ENCODE measurements around the gene NAV1. TPM values are rescaled to one million over a fixed set of nuclear protein-coding genes. Genes with fewer than 3 reads are reported as not detected.
"Not testable (repeated sequence)": the region's sequence is repeated elsewhere in the genome, so short reads cannot be mapped to it uniquely, and the experiment has no call there.

The NAV1 gene
- total RNA-seq, 2 donors from 2014 or later = 13.1 to 29.1 TPM

DNA sequence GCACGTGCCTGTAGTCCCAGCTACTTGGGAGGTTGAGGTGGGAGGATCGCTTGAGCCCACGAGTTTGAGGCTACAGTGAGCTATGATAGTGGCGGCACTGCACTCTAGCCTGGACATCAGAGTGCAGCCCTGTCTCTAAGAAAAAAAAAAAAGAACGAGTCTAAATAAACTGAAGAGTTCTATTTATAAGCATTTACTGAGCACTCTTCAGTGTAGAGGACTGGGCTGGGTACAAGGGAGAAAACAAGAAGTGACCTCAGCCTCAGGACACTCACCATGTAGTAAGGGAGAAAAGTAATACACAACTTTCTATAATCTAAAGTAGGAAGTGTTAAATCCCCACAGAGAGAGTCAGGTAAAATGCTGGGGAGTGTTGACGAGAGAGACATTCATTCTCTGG is 35.0 kb downstream of the NAV1 start:
- no peak overlapping the region for H3K27ac ChIP-seq
- DNase-seq (ENCODE audit: low spot score) = no peak
- intact Hi-C loops (cut with DNase I) = no loop called here
- no peaks in the 10 kb centered on the region for H3K9me3 ChIP-seq
- TF ChIP-seq, protein P1, sequence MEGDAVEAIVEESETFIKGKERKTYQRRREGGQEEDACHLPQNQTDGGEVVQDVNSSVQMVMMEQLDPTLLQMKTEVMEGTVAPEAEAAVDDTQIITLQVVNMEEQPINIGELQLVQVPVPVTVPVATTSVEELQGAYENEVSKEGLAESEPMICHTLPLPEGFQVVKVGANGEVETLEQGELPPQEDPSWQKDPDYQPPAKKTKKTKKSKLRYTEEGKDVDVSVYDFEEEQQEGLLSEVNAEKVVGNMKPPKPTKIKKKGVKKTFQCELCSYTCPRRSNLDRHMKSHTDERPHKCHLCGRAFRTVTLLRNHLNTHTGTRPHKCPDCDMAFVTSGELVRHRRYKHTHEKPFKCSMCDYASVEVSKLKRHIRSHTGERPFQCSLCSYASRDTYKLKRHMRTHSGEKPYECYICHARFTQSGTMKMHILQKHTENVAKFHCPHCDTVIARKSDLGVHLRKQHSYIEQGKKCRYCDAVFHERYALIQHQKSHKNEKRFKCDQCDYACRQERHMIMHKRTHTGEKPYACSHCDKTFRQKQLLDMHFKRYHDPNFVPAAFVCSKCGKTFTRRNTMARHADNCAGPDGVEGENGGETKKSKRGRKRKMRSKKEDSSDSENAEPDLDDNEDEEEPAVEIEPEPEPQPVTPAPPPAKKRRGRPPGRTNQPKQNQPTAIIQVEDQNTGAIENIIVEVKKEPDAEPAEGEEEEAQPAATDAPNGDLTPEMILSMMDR (IDR thresholded peaks at IDR 0.05) = no peak
- TF ChIP-seq POLR2A (IDR thresholded peaks at IDR 0.05) = no peak
- TF ChIP-seq POLR2AphosphoS5 (IDR thresholded peaks at IDR 0.05) = no peak
- no peaks in the 10 kb centered on the region for H3K27me3 ChIP-seq (replicated peaks; ENCODE audit: insufficient read depth)
- no peaks in the 10 kb centered on the region for H3K36me3 ChIP-seq
- H3K4me1 ChIP-seq (replicated peaks) = no peaks in the 10 kb centered on the region
- WGBS = 74% methylated on average over 6 of the region's 6 CpGs
- no peak overlapping the region for H3K4me3 ChIP-seq

DNA sequence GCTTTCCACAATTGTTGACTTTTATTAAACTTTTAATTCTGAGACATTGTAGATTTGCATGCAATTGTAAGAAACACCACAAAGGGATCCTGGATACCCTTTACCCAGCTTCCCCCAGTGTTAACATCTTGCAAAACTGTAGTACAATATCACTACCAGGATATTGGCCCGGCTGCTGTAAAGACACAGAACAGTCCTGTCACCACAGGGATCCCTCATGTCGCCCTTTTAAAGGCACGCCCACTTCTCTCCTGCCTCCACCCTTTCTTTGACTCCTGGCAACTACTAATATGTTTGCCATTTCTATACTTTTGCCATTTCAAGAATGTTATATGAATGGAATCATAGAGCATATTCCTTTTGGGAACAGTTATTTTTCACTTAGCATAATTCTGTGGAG is 37.0 kb downstream of the NAV1 start:
- Histone ChIP-seq H3K36me3 (no peaks in the 10 kb centered on the region), H3K4me1 (replicated peaks) (no peaks in the 10 kb centered on the region), H3K27me3 (replicated peaks; ENCODE audit: insufficient read depth) (no peaks in the 10 kb centered on the region), H3K4me3 (no peak overlapping the region), H3K9me3 (no peaks in the 10 kb centered on the region), H3K27ac (no peak overlapping the region)
- no peak for DNase-seq (ENCODE audit: low spot score)
- 86% methylated on average over 3 of the region's 3 CpGs for WGBS
- intact Hi-C loops (cut with DNase I) = no loop called here
- TF ChIP-seq POLR2AphosphoS5 (IDR thresholded peaks at IDR 0.05) = no peak
- no peak for TF ChIP-seq POLR2A (IDR thresholded peaks at IDR 0.05)
- TF ChIP-seq, protein P1 (IDR thresholded peaks at IDR 0.05) = no peak

DNA sequence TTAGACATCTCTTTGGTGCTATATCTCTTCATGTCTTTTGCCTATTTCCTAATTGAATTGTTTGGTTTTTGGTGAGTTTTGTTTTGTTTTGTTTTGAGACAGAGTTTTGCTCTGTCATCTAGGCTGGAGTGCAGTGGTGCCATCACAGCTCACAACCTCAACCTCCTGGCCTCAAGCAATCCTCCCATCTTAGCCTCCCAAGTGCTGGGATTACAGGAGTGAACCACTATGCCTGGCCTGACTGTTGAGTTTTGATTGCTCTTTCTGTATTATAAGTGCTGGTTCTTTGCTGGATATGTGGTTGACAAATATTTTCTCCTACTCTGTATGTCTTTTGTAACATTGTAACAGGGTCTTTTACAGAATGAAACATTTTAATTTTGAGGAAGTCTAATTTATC is 38.0 kb downstream of the NAV1 start:
- Histone ChIP-seq H3K9me3 (no peaks in the 10 kb centered on the region), H3K4me3 (no peak overlapping the region), H3K4me1 (replicated peaks) (no peaks in the 10 kb centered on the region), H3K36me3 (no peaks in the 10 kb centered on the region), H3K27me3 (replicated peaks; ENCODE audit: insufficient read depth) (no peaks in the 10 kb centered on the region), H3K27ac (no peak overlapping the region)
- TF ChIP-seq POLR2A (IDR thresholded peaks at IDR 0.05) = no peak
- TF ChIP-seq POLR2AphosphoS5 (IDR thresholded peaks at IDR 0.05) = no peak
- TF ChIP-seq, protein P1 (IDR thresholded peaks at IDR 0.05) = no peak
- DNase-seq (ENCODE audit: low spot score) = no peak
- intact Hi-C loops (cut with DNase I) = no loop called here

DNA sequence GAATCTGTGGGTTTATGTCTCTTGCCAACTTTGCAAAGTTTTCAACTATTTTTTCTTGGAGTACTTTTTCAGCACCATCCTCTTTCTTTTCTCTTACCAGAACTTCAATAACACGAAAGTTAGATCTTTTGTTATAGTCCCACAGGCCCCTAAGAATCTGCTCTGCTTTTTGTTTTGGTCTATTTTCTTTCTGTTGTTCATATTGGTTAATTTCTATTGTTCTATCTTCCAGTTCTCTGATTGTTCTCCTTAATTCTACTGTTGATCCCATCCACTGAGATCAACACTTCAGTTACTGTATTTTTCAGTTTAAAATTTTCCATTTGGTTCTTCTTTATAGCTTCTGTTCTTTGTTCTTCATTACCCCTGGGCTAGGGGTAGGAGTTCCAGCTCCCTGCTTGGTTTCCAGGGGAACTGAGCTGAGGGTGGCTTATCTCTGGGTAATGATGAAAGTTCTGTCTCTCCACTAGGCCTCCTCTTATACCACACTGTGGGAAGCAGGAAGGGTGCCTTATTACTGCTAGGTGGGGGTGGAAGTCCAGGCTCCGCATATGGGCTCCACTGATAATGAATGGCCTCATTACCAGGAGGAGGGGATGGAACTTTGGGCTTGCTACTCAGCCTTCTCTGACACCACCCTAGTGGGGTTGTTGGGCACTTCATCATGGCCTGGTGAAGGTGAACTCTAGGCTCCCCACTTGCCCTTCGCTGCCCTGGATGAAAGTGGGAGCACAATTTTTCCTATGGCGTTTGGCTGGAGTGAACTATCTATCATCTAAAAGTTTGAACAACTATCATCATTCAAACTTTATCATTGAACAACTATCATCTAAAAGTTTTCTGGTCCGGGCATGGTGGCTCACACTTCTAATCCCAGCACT is 39.3 kb downstream of the NAV1 start:
- Histone ChIP-seq H3K9me3 (no peaks in the 10 kb centered on the region), H3K4me3 (no peak overlapping the region), H3K4me1 (replicated peaks) (no peaks in the 10 kb centered on the region), H3K36me3 (no peaks in the 10 kb centered on the region), H3K27me3 (replicated peaks; ENCODE audit: insufficient read depth) (no peaks in the 10 kb centered on the region), H3K27ac (no peak overlapping the region)
- WGBS = 95% methylated on average over 5 of the region's 5 CpGs
- TF ChIP-seq POLR2AphosphoS5 (IDR thresholded peaks at IDR 0.05) (no peak), POLR2A (IDR thresholded peaks at IDR 0.05) (no peak)
- TF ChIP-seq, protein P1 (IDR thresholded peaks at IDR 0.05) = no peak
- no peak for DNase-seq (ENCODE audit: low spot score)
- intact Hi-C loops (cut with DNase I) = no loop called here

DNA sequence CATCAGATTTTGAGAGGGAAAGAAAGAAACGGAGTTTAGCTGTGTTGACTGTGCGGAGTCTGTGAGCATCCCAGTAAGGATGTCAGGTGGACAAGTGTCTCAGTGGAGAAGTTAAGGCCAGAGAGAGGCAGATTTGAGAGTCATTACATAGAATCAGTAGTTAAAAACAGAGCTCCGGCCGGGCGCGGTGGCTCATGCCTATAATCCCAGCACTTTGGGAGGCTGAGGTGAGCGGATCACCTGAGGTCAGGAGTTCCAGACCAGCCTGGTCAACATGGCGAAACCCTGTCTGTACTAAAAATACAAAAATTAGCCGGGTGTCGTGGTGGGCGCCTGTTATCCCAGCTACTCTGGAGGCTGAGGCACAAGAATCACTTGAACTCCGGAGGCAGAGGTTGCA is 42.4 kb downstream of the NAV1 start:
- intact Hi-C loops (cut with DNase I); H3K27ac ChIP-seq; H3K4me1 ChIP-seq (replicated peaks); H3K9me3 ChIP-seq; H3K4me3 ChIP-seq; DNase-seq (ENCODE audit: low spot score); H3K36me3 ChIP-seq; H3K27me3 ChIP-seq (replicated peaks; ENCODE audit: insufficient read depth): not testable (repeated sequence)
- 97% methylated on average over 12 of the region's 12 CpGs for WGBS
